GM21381 (cell line): ENCODE results near the gene PKP2.

ENCODE experiments used
- ATAC-seq: cut with Tn5 transposase; IDR thresholded peaks from one replicate; pipeline ENCODE4 v1.9.1; 2021; ENCODE audit warnings: mild to moderate bottlenecking, moderate library complexity; ENCODE audit not compliant: unreplicated experiment

Gene PKP2

GRCh38 chr12:32896432-32897280 lies at the start of gene PKP2:
TSS of gene PKP2 (minus strand) at chr12:32896777. CDS start at chr12:32896731, 46 bp downstream.
- peak; percentile 57 for ATAC-seq

GRCh38 chr12:32944195-32944594 lies 47.6 kb upstream of the PKP2 start:
- no peak for ATAC-seq

- ATAC-seq: no peak
Measured at GRCh38 chr12:32939801-32940200, 43.2 kb upstream of the PKP2 start.

GRCh38 chr12:32926963-32927362 lies 30.4 kb upstream of the PKP2 start:
- no peak for ATAC-seq

GRCh38 chr12:32926356-32926755 lies 29.8 kb upstream of the PKP2 start:
- ATAC-seq: no peak

- no peak for ATAC-seq
Measured at GRCh38 chr12:32922546-32923297, 26.1 kb upstream of the PKP2 start.

GRCh38 chr12:32921397-32921796 lies 24.8 kb upstream of the PKP2 start:
- no peak for ATAC-seq

- ATAC-seq: no peak
Measured at GRCh38 chr12:32920506-32921085, 24.0 kb upstream of the PKP2 start.

GRCh38 chr12:32918890-32919801 lies 22.6 kb upstream of the PKP2 start:
- no peak for ATAC-seq

GRCh38 chr12:32917094-32917611 lies 20.6 kb upstream of the PKP2 start:
- no peak for ATAC-seq

GRCh38 chr12:32907898-32908476 lies 11.4 kb upstream of the PKP2 start:
- ATAC-seq: no peak

GRCh38 chr12:32907166-32907565 lies 10.6 kb upstream of the PKP2 start:
- no peak for ATAC-seq

GRCh38 chr12:32906399-32907165 lies 10.0 kb upstream of the PKP2 start:
- peak; percentile 98 for ATAC-seq

- no peak for ATAC-seq
Measured at GRCh38 chr12:32903763-32904162, 7.2 kb upstream of the PKP2 start.

- ATAC-seq: no peak
Measured at GRCh38 chr12:32903318-32903717, 6.7 kb upstream of the PKP2 start.

GRCh38 chr12:32902287-32902997 lies 5.9 kb upstream of the PKP2 start:
- ATAC-seq: no peak

- ATAC-seq: no peak
Measured at GRCh38 chr12:32901553-32901952, 5.0 kb upstream of the PKP2 start.

- ATAC-seq: no peak
Measured at GRCh38 chr12:32897687-32898573, 1.4 kb upstream of the PKP2 start.
